ENCODE data around the gene ROR2. TPM values are rescaled to one million over a fixed set of nuclear protein-coding genes. Genes with fewer than 3 reads are reported as not detected.
A peak's percentile ranks its signal among the peaks of the same experiment; 100 is the strongest.

The ROR2 gene
- polyA plus RNA-seq, 2 donors: 1.7 to 3.6 TPM

DNA sequence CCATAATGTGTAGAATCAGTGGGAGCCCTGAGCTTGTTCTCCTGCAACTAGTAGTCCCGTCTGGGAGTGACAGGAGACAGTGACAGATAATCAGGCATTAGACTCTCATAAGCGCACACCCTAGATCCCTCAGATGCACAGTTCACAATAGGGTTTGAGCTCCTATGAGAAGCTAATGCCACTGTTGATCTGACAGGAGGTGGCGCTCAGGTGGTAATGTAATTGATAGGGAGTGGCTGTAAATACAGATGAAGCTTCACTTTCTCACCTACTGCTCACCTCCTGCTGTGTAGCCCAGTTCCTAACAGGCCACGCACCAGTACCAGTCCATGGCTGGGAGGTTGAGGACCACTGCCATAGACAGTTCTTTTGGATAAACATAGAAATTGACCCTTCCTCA is 188.7 kb downstream of the ROR2 start:
- Histone ChIP-seq H3K27me3 (ENCODE audit: control insufficient read depth in 1 of 2, insufficient read depth in 2 of 2, low read length in 2 of 2) (no peaks in the 10 kb centered on the region), H3K4me1 (ENCODE audit: control insufficient read depth in 2 of 2, insufficient read depth in 2 of 2, low read length in 1 of 2) (no peaks in the 10 kb centered on the region), H3K27ac (ENCODE audit: low read depth in 2 of 2, low read length in 1 of 2) (no peak overlapping the region), H3K9me3 (ENCODE audit: control insufficient read depth in 2 of 2, insufficient read depth in 1 of 2, low read depth in 1 of 2, low read length in 1 of 2) (no peaks in the 10 kb centered on the region), H3K36me3 (ENCODE audit: control insufficient read depth in 2 of 2, insufficient read depth in 2 of 2, low read length in 1 of 2) (no peaks in the 10 kb centered on the region), H3K4me3 (ENCODE audit: low read depth in 1 of 2, low read length in 2 of 2) (no peak overlapping the region)
- 89 to 92% methylated on average over 4 of the region's 4 CpGs for WGBS, 2 donors

DNA sequence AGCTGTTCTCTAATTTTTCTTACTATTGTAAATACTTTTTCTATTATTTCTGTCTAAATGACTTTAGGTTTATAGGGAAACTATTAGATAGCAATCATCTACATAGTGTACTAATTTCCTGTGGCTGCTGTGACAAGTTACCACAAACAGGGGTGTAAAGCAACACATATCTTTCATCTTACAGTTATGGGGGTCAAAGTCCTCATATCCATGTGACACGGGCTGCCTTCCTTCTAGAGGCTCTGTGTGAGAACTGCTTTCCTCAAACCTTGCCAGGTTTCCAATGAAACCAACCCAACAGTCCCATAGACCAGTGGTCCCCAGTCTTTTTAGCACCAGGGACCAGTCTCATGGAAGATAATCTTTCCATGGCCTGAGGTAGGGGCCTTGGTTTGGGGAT is 189.1 kb downstream of the ROR2 start:
- H3K36me3 ChIP-seq (ENCODE audit: control insufficient read depth in 2 of 2, insufficient read depth in 2 of 2, low read length in 1 of 2): no peaks in the 10 kb centered on the region
- WGBS, 2 donors: 52 to 71% methylated on average over 1 of the region's 1 CpG
- no peaks in the 10 kb centered on the region for H3K9me3 ChIP-seq (ENCODE audit: control insufficient read depth in 2 of 2, insufficient read depth in 1 of 2, low read depth in 1 of 2, low read length in 1 of 2)
- no peaks in the 10 kb centered on the region for H3K4me1 ChIP-seq (ENCODE audit: control insufficient read depth in 2 of 2, insufficient read depth in 2 of 2, low read length in 1 of 2)
- H3K27ac ChIP-seq (ENCODE audit: low read depth in 2 of 2, low read length in 1 of 2): no peak overlapping the region
- no peak overlapping the region for H3K4me3 ChIP-seq (ENCODE audit: low read depth in 1 of 2, low read length in 2 of 2)
- no peaks in the 10 kb centered on the region for H3K27me3 ChIP-seq (ENCODE audit: control insufficient read depth in 1 of 2, insufficient read depth in 2 of 2, low read length in 2 of 2)

DNA sequence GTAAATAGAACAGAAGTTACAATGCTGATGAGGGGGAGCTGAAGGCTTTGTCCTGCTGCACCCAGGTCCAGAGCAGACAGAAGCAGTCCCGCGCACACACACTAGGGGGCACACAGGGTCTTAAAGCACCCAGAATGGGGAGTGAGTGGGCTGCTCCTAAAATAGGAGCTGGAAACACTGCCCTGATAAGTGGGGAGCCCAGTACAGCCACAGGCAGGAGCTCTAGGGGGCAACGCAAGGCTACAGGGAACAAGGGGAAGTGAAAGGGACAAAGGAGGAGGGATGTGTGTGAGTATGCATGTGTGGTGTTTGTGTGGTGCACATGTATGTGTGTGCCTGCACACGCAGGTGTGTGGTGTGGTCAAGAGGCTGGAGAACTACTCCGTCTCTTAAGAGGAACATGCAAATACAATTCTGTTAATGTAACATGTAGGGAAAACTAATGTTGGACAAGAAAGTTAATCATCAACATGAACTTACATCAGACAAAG is 191.5 kb downstream of the ROR2 start:
- Histone ChIP-seq H3K9me3 (ENCODE audit: control insufficient read depth in 2 of 2, insufficient read depth in 1 of 2, low read depth in 1 of 2, low read length in 1 of 2) (no peaks in the 10 kb centered on the region), H3K27me3 (ENCODE audit: control insufficient read depth in 1 of 2, insufficient read depth in 2 of 2, low read length in 2 of 2) (no peaks in the 10 kb centered on the region), H3K4me3 (ENCODE audit: low read depth in 1 of 2, low read length in 2 of 2) (no peak overlapping the region), H3K36me3 (ENCODE audit: control insufficient read depth in 2 of 2, insufficient read depth in 2 of 2, low read length in 1 of 2) (no peaks in the 10 kb centered on the region), H3K4me1 (ENCODE audit: control insufficient read depth in 2 of 2, insufficient read depth in 2 of 2, low read length in 1 of 2) (no peaks in the 10 kb centered on the region), H3K27ac (ENCODE audit: low read depth in 2 of 2, low read length in 1 of 2) (no peak overlapping the region)
- 61 to 66% methylated on average over 5 of the region's 5 CpGs for WGBS, 2 donors

DNA sequence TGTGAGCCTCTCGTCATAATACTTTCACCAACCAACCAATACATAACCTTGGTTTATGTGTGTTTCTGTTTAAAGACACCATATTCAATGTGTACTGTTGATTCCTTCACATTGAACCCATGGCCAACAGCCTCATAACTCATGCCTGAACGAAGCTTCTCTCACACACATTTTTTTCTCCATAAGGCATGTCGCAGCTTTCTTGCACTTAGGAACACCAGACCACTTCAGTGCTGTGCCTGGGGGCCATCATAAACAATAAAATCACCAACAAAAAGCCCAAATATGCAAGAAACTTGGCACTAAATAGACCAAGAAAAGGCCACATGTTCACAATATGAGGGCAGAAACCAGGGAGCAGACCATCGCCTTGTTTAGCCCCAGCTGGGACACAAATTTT is 192.2 kb downstream of the ROR2 start:
- H3K27me3 ChIP-seq (ENCODE audit: control insufficient read depth in 1 of 2, insufficient read depth in 2 of 2, low read length in 2 of 2): no peaks in the 10 kb centered on the region
- H3K4me1 ChIP-seq (ENCODE audit: control insufficient read depth in 2 of 2, insufficient read depth in 2 of 2, low read length in 1 of 2): no peaks in the 10 kb centered on the region
- 78 to 84% methylated on average over 4 of the region's 4 CpGs for whole genome bisulfite sequencing, 2 donors
- no peaks in the 10 kb centered on the region for H3K36me3 ChIP-seq (ENCODE audit: control insufficient read depth in 2 of 2, insufficient read depth in 2 of 2, low read length in 1 of 2)
- H3K4me3 ChIP-seq (ENCODE audit: low read depth in 1 of 2, low read length in 2 of 2): no peak overlapping the region
- H3K27ac ChIP-seq (ENCODE audit: low read depth in 2 of 2, low read length in 1 of 2): no peak overlapping the region
- H3K9me3 ChIP-seq (ENCODE audit: control insufficient read depth in 2 of 2, insufficient read depth in 1 of 2, low read depth in 1 of 2, low read length in 1 of 2): no peaks in the 10 kb centered on the region

DNA sequence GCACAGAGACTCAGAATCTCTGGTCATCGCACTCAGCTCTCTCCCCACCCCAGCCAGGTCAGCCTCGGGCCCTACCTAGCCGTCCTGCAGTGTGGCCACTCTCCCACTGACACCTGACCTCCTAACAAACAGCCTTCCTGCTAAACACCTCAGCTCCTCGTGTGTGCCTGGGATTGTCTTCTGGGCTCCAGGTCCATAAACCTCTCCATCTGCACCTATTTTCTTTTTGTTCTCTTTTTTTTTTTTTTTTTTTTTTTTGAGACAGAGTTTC is 193.6 kb downstream of the ROR2 start:
- Histone ChIP-seq H3K9me3 (ENCODE audit: control insufficient read depth in 2 of 2, insufficient read depth in 1 of 2, low read depth in 1 of 2, low read length in 1 of 2) (no peaks in the 10 kb centered on the region), H3K4me1 (ENCODE audit: control insufficient read depth in 2 of 2, insufficient read depth in 2 of 2, low read length in 1 of 2) (no peaks in the 10 kb centered on the region), H3K27me3 (ENCODE audit: control insufficient read depth in 1 of 2, insufficient read depth in 2 of 2, low read length in 2 of 2) (no peaks in the 10 kb centered on the region), H3K36me3 (ENCODE audit: control insufficient read depth in 2 of 2, insufficient read depth in 2 of 2, low read length in 1 of 2) (no peaks in the 10 kb centered on the region), H3K4me3 (ENCODE audit: low read depth in 1 of 2, low read length in 2 of 2) (no peak overlapping the region), H3K27ac (ENCODE audit: low read depth in 2 of 2, low read length in 1 of 2) (peak overlapping the region in 1 of 2 donors; percentile 36)
- 91 to 93% methylated on average over 4 of the region's 4 CpGs for WGBS, 2 donors

DNA sequence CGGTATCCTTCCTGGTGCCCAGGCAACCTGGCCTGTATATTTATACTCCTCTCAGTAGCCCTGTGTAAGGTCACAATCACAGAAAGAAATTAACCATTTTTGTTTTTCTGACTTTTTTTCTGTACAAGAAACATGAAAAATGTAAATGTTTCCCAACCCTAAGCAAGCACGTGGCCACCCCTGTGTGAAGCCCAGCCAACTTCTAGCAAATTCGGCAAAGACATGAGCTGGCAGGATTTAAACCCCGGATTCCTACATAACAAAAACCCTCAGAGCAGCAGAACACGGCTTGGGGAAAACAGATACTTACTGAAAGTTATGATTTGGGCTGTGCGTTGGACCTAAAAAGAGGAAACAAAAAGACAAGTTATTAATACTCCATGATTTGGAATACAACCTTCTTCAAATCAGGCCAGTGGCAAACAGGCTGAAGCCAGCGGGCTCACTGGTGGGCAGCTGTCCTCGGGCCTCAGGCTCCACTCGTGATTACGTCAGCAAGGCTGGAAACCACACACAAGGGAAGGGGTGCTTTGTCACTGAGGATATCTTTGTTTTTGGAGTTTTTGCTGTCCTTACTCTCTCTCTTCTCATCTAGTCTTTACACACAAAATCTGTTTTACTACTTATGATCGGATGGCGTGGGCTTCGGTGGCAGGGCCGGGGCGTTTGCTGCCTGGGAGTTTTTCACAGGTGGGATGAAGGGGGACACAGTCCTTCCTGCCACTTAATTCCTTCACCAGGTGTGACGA is 194.1 kb downstream of the ROR2 start:
- Histone ChIP-seq H3K27me3 (ENCODE audit: control insufficient read depth in 1 of 2, insufficient read depth in 2 of 2, low read length in 2 of 2) (no peaks in the 10 kb centered on the region), H3K9me3 (ENCODE audit: control insufficient read depth in 2 of 2, insufficient read depth in 1 of 2, low read depth in 1 of 2, low read length in 1 of 2) (no peaks in the 10 kb centered on the region), H3K27ac (ENCODE audit: low read depth in 2 of 2, low read length in 1 of 2) (peak overlapping the region; percentile 8 to 36), H3K36me3 (ENCODE audit: control insufficient read depth in 2 of 2, insufficient read depth in 2 of 2, low read length in 1 of 2) (no peaks in the 10 kb centered on the region), H3K4me1 (ENCODE audit: control insufficient read depth in 2 of 2, insufficient read depth in 2 of 2, low read length in 1 of 2) (no peaks in the 10 kb centered on the region), H3K4me3 (ENCODE audit: low read depth in 1 of 2, low read length in 2 of 2) (no peak overlapping the region)
- 74 to 83% methylated on average over 16 of the region's 16 CpGs for WGBS, 2 donors

DNA sequence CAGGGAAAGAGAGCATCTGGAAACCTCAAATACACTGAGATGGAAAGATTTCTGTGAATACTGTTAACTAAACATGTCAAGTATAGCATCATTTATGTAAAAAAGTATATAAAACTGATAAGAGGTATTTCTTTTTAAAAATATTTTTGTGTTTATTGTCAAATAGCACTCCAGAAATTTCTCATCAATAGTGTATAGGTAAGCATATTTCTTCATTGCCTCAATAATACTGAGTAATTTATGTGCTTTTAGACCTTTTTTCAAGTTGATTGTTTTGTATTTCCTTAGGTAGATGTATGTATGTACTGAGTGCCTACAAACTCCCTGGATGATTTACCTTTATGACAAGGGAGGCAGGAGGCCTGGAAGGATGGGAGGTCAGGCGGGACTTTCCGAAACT is 196.3 kb downstream of the ROR2 start:
- no peak overlapping the region for H3K4me3 ChIP-seq (ENCODE audit: low read depth in 1 of 2, low read length in 2 of 2)
- H3K4me1 ChIP-seq (ENCODE audit: control insufficient read depth in 2 of 2, insufficient read depth in 2 of 2, low read length in 1 of 2): no peaks in the 10 kb centered on the region
- no peaks in the 10 kb centered on the region for H3K36me3 ChIP-seq (ENCODE audit: control insufficient read depth in 2 of 2, insufficient read depth in 2 of 2, low read length in 1 of 2)
- 50 to 53% methylated on average over 2 of the region's 2 CpGs for WGBS, 2 donors
- no peak overlapping the region for H3K27ac ChIP-seq (ENCODE audit: low read depth in 2 of 2, low read length in 1 of 2)
- H3K27me3 ChIP-seq (ENCODE audit: control insufficient read depth in 1 of 2, insufficient read depth in 2 of 2, low read length in 2 of 2): no peaks in the 10 kb centered on the region
- no peaks in the 10 kb centered on the region for H3K9me3 ChIP-seq (ENCODE audit: control insufficient read depth in 2 of 2, insufficient read depth in 1 of 2, low read depth in 1 of 2, low read length in 1 of 2)

DNA sequence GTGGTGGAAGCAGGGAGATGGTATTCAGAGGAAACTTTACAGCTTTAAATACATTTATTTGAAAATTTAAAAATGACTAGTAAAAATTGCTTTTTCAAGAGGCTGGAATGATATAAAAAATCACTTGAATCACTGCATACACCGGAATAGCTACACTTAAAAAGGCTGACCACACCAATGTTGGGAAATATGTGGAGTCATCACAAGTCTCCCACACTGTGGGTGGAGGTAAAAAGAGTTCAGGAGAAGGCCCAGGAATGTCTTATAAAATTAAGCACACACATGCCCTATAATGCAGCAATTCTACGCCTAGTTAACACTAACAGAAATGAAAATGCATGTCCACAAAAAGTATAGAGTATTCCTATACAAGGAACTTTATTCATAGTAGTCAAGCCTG is 198.1 kb downstream of the ROR2 start:
- Histone ChIP-seq H3K4me1 (ENCODE audit: control insufficient read depth in 2 of 2, insufficient read depth in 2 of 2, low read length in 1 of 2) (peaks cover 0 to 4% of the 10 kb centered on the region in 2 donors), H3K27me3 (ENCODE audit: control insufficient read depth in 1 of 2, insufficient read depth in 2 of 2, low read length in 2 of 2) (no peaks in the 10 kb centered on the region), H3K9me3 (ENCODE audit: control insufficient read depth in 2 of 2, insufficient read depth in 1 of 2, low read depth in 1 of 2, low read length in 1 of 2) (no peaks in the 10 kb centered on the region), H3K27ac (ENCODE audit: low read depth in 2 of 2, low read length in 1 of 2) (no peak overlapping the region), H3K36me3 (ENCODE audit: control insufficient read depth in 2 of 2, insufficient read depth in 2 of 2, low read length in 1 of 2) (no peaks in the 10 kb centered on the region), H3K4me3 (ENCODE audit: low read depth in 1 of 2, low read length in 2 of 2) (no peak overlapping the region)
- WGBS, 2 donors: 68 to 80% methylated on average over 2 of the region's 2 CpGs

DNA sequence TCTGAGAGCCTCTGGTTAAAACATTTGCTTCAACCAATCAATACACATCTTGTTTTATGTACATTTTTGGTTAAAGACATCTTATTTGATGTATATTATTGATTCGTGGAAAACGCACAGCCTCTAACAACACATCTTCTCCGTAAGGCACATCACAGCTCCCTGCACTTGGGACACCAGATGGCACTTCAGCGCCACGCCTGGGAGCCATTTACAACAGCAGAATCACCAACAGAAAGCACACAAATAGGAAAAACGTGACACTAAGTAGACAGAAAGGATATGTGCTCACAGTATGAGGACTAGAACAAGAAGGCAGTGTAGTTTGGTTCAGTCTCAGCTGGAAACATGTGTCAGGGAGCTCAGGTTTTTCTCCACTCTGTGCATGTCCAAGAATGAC is 199.7 kb downstream of the ROR2 start:
- Histone ChIP-seq H3K27ac (ENCODE audit: low read depth in 2 of 2, low read length in 1 of 2) (no peak overlapping the region), H3K4me3 (ENCODE audit: low read depth in 1 of 2, low read length in 2 of 2) (no peak overlapping the region), H3K36me3 (ENCODE audit: control insufficient read depth in 2 of 2, insufficient read depth in 2 of 2, low read length in 1 of 2) (no peaks in the 10 kb centered on the region), H3K9me3 (ENCODE audit: control insufficient read depth in 2 of 2, insufficient read depth in 1 of 2, low read depth in 1 of 2, low read length in 1 of 2) (no peaks in the 10 kb centered on the region), H3K27me3 (ENCODE audit: control insufficient read depth in 1 of 2, insufficient read depth in 2 of 2, low read length in 2 of 2) (no peaks in the 10 kb centered on the region), H3K4me1 (ENCODE audit: control insufficient read depth in 2 of 2, insufficient read depth in 2 of 2, low read length in 1 of 2) (peaks cover 0 to 4% of the 10 kb centered on the region in 2 donors)
- WGBS, 2 donors: 75 to 78% methylated on average over 6 of the region's 6 CpGs

DNA sequence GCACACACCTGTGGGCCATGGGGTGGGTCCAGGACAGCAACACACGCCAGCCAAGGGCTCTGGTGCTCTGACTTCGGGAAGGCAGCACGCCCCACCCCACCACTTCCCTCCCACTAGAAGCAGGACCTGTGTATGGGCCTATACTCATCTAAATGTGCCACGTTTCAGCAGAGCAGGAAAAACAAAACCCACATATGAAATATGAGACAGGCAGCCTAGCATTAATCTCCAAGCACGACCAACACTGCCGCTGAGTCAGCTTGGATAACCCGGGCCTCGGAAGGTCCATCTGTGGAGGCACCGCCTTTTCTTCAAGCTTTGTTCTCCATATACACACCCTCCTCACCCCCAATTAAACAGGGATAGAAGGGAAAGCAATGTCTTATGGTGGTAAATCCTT is 203.1 kb downstream of the ROR2 start:
- Histone ChIP-seq H3K27ac (ENCODE audit: low read depth in 2 of 2, low read length in 1 of 2) (peak overlapping the region in 1 of 2 donors; percentile 47), H3K36me3 (ENCODE audit: control insufficient read depth in 2 of 2, insufficient read depth in 2 of 2, low read length in 1 of 2) (no peaks in the 10 kb centered on the region), H3K4me3 (ENCODE audit: low read depth in 1 of 2, low read length in 2 of 2) (no peak overlapping the region), H3K9me3 (ENCODE audit: control insufficient read depth in 2 of 2, insufficient read depth in 1 of 2, low read depth in 1 of 2, low read length in 1 of 2) (no peaks in the 10 kb centered on the region), H3K27me3 (ENCODE audit: control insufficient read depth in 1 of 2, insufficient read depth in 2 of 2, low read length in 2 of 2) (no peaks in the 10 kb centered on the region), H3K4me1 (ENCODE audit: control insufficient read depth in 2 of 2, insufficient read depth in 2 of 2, low read length in 1 of 2) (peaks cover 0 to 4% of the 10 kb centered on the region in 2 donors)
- WGBS, 2 donors: 53 to 54% methylated on average over 9 of the region's 9 CpGs
